ENCODE results near the gene UCN2.

The UCN2 gene

DNA sequence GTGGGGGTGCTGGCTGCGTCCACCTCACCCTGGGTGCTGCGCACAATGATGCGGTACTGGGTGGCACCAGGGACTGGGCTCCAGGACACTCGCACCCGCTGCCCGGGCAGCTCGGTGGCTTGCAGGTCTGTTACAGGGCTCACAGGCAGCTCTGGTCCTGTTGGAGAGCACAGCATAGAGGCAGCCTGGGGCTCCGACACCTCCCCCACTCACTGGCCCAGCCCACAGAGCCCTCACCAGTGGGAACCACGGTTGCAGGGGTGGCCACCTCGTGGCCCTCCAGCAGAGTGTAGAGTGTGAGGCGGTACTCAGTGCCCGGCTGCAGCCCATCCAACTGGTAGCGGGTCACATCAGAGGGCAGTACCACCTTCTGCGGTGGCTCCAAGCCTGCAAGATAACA is 27.9 kb upstream of the UCN2 start:
- DNase-seq (ENCODE audit: low read depth) = no peak

DNA sequence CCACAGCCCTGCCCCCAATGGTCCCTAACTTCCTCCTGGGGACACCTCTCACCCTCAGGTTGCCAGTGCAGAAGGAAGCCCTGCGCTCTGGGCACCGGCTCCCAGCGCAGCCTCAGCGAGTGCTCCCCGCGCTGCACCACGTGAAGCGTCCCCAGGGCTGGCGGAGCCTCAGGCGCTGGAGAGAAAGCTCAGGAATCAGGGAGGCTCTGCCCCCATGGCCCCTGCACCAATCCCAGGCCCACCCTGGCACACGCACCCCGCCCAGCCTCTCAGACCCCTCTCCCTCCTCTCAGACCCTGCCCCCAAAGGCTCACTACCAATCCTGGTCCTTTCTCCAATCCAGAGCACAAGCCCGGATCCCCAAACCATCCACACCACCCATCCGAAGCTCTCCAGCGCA is 24.6 kb upstream of the UCN2 start:
- DNase-seq (ENCODE audit: low read depth) = no peak

GRCh38 chr3:48587686-48588085 is 24.1 kb upstream of the UCN2 start:
- no peak for DNase-seq (ENCODE audit: low read depth)

DNA sequence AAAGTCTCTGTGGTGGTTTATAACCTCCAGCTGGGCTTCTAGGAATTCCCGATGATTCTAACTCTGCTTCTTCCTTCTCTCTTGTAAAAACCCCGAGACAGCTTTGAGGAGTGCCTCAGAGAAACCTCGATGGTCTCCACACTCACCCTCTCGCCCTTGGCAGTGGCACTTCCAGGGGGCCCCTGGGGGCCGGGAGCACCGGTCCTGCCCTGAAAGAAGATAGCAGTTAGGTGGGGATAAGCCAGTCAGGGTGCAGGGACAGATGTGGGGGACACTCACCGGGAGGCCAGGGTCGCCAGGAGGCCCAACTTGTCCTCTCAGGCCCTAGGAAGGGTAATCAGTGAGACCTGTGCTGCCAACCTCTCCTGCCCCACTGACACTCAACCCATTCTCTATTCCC is 21.8 kb upstream of the UCN2 start:
- no peak for DNase-seq (ENCODE audit: low read depth)

DNA sequence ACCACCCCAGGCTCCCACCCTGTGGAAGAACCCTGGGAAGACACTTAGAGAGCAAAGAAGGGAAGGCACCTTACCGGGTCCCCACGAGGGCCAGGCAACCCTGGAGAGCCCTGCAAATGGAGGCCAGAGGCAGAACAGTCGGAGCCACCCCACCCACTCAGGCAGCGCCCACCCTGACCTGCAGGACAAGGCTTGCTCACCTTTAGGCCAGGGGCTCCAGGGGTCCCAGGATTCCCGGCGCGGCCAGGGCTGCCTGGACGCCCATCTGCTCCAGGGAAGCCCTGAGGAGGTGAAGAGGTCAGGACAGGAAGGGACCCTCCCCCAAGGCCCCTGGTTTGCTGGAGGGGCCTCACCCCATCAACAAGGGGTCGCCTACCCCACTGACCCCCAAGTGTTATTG is 21.3 kb upstream of the UCN2 start:
- DNase-seq (ENCODE audit: low read depth) = no peak

DNA sequence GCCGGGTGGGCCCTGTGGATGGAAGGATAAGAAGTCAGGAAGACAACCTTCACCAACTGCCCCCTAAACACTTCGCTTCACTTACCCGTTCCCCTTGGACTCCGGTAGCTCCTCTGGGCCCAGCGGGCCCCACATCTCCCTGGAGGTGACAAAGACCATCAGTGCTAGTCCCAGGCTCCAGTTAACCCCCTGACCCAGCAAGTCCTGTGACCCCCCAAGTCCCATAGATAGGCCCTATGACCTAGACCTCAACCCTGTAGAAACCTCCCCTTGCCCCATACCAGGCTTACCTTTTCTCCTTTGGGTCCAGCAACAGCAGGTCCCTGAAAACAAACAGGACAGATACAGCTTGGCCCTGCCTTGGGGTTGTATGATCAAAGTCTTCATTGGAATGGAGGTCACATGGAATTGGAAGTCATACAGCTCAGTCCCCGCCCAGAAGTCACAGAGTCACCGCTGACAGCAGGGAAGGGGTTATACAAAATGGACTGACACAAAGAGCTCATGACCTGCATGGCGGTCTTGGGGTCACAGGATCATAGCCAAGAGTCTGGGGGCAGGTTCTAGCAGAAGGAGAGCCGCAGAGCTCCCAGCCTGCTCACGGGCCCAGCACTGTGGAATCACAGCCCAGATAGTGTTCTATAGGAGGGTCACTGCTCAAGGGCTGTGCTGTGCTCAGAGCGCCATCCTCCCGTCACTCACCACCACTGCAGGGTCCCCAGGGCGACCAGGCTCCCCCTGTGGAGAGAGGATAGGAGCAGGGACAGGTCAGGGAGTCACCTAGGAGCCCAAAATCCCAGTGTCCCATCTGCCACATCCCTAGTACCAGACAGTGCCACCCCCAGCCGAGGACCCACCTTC is 18.3 kb upstream of the UCN2 start:
- no peak for DNase-seq (ENCODE audit: low read depth)

DNA sequence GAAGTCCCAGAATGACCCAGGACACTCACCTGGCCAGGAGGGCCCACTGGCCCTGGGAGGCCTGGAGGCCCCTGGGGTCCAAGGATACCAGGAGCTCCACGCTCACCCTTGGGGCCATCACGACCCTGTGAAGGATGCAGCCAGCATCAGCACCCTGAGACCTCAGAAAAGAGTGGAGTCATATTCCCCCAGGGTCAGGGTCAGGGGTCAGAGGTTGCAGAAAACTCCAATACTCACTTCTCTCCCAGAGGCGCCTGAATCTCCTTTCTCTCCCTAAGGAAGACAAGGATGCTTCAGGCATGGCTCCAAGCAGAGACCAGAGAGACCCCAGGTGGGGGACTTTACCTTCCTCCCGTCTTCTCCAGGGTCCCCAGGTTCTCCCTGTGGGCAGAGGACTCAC is 13.1 kb upstream of the UCN2 start:
- DNase-seq (ENCODE audit: low read depth) = no peak

DNA sequence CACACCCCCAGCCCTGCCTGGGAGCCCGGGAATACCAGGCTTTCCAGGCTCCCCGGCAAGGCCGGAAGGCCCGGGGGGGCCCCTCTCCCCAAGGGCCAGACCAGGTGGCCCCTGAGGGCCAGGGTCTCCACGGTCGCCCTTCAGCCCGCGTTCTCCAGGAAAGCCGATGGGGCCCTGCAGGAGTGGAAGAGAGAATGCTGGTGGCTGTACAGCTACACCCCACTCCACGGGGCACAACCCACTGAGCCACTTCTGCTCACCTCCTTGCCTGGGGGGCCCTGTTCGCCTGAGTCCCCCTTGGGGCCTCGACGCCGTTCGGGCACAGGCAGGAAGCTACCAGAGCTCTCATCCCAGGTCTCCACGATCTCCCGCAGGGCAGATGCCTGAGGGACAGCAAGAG is 11.8 kb upstream of the UCN2 start:
- no peak for DNase-seq (ENCODE audit: low read depth)

GRCh38 chr3:48573973-48574585 is 10.5 kb upstream of the UCN2 start:
- DNase-seq (ENCODE audit: low read depth) = no peak

- DNase-seq (ENCODE audit: low read depth) = no peak
Measured at GRCh38 chr3:48572517-48572916, 8.9 kb upstream of the UCN2 start.

DNA sequence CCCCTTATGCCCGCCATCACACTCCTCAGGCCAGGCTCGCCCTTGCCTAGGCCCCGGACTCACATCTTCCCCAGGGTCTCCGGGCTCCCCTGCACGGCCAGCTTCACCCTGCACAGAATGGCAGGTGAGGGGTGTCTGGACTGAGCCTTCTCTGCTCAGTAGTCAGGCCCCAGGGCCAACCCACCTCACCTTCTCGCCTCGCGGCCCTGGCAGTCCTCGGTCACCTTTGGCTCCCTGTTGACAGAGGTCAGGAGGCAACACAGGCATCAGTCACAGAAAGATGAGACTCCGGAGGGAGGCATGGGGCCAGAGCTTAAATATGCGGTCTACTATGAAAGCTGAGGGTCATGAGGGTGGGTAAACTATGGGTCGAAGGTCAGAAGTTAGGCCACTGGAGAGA is 8.4 kb upstream of the UCN2 start:
- DNase-seq (ENCODE audit: low read depth) = no peak

DNA sequence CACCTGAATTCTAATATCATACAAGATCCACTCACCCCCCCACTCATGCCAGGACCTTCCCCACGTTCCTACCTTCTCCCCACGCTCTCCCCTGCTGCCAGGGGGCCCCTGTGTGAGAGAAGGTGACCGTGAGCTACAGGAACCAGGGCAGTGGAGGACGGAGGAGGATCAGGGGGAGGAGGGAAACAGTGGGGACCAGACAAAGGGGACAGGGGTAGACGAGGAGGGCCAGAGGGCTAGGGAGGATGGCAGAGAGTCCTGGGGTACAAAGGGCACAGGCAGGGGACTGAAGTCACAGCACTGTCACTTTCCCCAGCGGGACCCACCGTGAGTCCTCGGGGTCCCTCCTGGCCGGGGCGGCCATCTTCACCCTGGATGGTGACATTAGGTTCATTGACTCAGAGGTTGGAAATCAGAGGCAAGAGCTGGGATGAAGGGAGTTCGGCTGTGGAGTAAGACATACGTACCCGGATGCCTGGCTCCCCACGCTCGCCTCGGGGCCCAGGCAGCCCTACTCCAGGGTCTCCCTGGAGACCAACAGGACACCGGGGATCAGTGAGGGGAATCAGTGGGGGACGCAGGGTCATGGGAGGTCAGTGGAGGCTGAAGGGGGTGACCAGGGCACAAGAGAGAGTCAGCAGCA is 6.3 kb upstream of the UCN2 start:
- no peak for DNase-seq (ENCODE audit: low read depth)

DNA sequence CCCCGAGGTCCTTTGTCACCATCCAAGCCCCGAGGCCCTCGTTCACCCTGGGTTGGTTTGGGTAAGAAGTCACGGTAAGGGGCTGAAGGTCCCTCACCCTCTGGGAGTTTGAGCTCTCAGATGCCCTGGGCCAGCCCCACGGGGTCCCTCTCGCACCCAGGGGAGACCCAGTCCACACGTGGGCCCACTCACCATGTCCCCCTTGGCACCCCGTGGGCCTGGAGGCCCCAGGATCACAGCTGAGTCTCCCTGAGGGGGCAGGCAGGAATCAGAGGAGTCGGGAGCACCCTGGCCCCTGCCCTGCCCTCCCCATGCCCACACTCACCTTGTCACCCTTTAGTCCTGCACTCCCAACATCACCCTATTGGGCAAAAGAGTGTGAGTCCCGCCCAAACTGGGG is 5.8 kb upstream of the UCN2 start:
- DNase-seq (ENCODE audit: low read depth) = no peak

DNA sequence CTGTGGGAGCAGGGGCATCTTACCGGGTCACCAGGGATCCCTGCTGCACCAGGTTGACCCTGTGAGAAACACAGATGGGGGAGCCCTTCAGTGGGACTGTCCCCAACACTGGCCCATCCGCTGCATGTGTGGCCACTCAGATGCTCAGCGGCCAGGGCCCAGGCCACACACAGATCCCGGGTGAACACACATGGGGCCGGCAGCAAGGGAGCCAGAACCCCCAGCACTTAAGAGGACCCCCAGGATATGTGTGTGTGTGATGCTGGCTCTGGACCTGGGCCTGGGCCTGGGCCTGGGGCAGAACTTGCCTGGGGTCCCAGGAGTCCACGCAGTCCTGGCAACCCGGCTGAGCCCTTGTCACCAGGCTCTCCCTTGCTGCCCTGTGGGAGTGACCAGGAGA is 4.9 kb upstream of the UCN2 start:
- no peak for DNase-seq (ENCODE audit: low read depth)

DNA sequence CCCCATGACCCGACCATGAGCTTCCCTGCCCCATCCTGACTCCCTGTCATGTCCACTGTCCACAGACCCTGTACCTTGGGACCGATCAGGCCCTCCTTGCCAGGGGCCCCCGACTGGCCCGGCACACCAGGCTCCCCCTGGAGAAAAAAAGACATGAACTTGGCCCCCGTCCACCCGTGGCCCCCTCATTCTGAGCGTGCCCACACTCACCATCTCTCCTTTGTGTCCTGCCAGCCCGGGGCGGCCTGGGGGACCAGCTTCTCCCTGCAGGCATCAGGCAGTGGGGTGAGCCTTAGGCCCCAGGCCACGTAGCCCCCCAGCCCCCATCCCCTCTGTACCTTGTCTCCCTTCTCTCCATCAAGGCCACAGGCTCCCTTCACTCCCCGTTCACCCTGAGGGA is 3.9 kb upstream of the UCN2 start:
- no peak for DNase-seq (ENCODE audit: low read depth)

GRCh38 chr3:48567090-48567489 is 3.5 kb upstream of the UCN2 start:
- no peak for DNase-seq (ENCODE audit: low read depth)

- no peak for DNase-seq (ENCODE audit: low read depth)
Measured at GRCh38 chr3:48566401-48566760, 2.8 kb upstream of the UCN2 start.

DNA sequence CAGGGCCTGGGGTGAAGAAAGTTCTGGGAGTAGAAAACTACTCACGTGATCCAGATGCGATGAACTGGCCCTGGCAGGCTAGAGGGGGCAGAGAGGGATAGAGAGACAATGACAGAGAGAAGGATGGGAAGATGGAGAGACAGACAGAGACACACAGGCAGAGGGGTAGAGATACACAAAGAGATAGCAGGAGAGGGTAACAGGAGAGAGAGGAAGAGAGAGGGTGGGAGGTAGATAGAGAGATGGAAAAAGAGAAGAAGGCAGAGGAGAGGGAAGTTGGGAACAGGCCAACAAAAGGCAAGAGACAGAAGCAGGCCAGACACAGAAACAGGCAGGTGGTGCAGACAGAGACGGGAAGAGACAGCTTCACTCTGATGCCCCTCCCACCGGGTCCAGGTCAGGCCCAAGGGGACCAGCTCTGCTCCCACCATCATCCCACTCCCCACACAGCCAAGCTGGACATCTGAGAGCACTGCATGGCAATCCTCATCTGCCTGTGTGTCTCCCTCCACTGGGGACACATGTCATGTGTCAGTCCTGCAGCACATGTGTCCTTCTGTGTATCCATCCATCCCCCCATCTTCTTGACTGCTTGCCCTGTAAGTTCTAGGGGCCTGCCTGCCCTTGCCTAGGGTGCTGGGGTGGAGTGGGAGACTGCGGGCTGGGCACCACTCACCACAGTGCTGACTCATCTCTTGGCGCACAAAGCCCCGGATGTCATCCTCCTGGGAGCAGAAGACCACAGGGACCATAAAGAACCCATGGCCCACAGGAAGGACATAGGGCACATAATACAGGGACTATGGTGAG is 2.2 kb upstream of the UCN2 start:
- no peak for DNase-seq (ENCODE audit: low read depth)

- DNase-seq (ENCODE audit: low read depth) = no peak
Measured at GRCh38 chr3:48565186-48565585, 1.6 kb upstream of the UCN2 start.

DNA sequence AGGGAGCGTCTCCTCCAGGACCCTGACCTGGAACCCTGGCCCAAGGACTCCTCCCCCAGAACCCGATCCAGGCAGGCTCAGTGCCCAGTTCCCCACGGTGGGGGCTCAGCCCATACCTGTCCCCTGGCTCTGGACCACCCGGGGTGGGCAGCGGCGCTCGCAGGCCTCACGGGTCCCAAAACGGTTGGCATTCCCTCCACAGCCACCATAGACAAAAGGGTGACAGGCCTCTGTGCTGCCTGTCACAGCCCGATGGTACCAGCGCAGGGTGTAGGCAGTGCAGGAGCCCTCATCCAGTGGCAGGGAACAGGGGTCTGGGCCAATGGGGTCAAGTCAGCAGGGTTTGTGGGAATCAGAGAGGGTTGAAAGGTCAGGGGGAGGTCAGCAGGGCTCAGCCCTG is 1.1 kb upstream of the UCN2 start:
- no peak for DNase-seq (ENCODE audit: low read depth)

- peak; percentile 79 for DNase-seq (ENCODE audit: low read depth)
Measured at GRCh38 chr3:48564022-48564421, 441 bp upstream of the UCN2 start.

GRCh38 chr3:48562367-48563095 is 1.1 kb downstream of the UCN2 start:
- DNase-seq (ENCODE audit: low read depth) = no peak

Data from HS-27A (cell line).